ENCODE results near the gene PLK3.

Gene PLK3

DNA sequence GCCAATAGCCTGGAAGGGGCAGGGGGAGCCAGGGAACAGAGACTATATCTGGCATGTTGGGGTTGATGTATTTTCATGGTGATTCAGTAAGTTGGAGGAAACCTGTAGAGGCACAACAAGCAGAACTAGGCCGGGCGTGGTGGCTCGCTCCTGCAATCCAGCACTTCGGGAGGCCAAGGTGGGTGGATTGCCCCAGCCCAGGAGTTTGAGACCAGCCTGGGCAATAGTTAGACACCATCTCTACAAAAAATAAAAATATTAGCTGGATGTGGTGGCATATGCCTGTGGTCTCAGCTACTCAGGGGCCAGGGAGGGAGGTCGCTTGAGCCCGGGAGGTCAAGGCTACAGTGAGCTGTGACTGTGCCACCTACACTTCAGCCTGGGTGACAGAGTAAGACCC, 53.0 kb downstream of the PLK3 start:
- no peak for DNase-seq (ENCODE audit: low read depth in 1 of 2, low spot score in 1 of 2)

- no peak for DNase-seq (ENCODE audit: low read depth in 1 of 2, low spot score in 1 of 2)
Observed at GRCh38 chr1:44854970-44855369, 54.8 kb downstream of the PLK3 start.

Measured in stimulated activated CD4-positive, alpha-beta T cell treated with anti-CD3 and anti-CD28 coated beads, Interleukin-15, amount 100 ng/mL, for 1 hour (primary cell).